GM23338 (cell line): ENCODE measurements around the gene PPP2R3B. TPM values are rescaled to one million over a fixed set of nuclear protein-coding genes. Genes with fewer than 3 reads are reported as not detected.

Experiments used
- ATAC-seq: fragments of 200-7000 bp; cut with Tn5 transposase; 3 replicates; pipeline ENCODE4 v1.9.1; 2020
- DNase-seq: peaks from one replicate; pipeline ENCODE4 v3.0.0-alpha.2; 2015; ENCODE audit warnings: low spot score
- H2AFZ ChIP-seq: fragments of 200-600 bp; sonication (generic); 2 replicates; pipeline ENCODE4 v1.8.0; 2016; ENCODE audit warnings: antibody characterized with exemption, mild to moderate bottlenecking, moderate library complexity
- H3F3A ChIP-seq: fragments of 200-600 bp; sonication (generic); replicated peaks from 2 replicates; pipeline ENCODE4 v1.8.0; 2017; ENCODE audit warnings: antibody characterized with exemption, mixed run types, low read depth
- H3K27ac ChIP-seq: fragments of 200-600 bp; sonication (generic); 2 replicates; pipeline ENCODE4 v1.6.1; 2016; ENCODE audit warnings: low read depth
- H3K27me3 ChIP-seq: fragments of 200-600 bp; sonication (generic); 2 replicates; pipeline ENCODE4 v1.8.0; 2016; ENCODE audit warnings: mild to moderate bottlenecking, mixed run types, moderate library complexity; ENCODE audit not compliant: insufficient read depth
- H3K36me3 ChIP-seq: fragments of 200-600 bp; sonication (generic); 2 replicates; pipeline ENCODE4 v1.8.0; 2016; ENCODE audit warnings: mild to moderate bottlenecking; ENCODE audit not compliant: insufficient read depth
- H3K4me1 ChIP-seq: fragments of 200-600 bp; sonication (generic); 2 replicates; pipeline ENCODE4 v1.8.0; 2016; ENCODE audit warnings: mild to moderate bottlenecking, moderate library complexity; ENCODE audit not compliant: insufficient read depth
- H3K4me2 ChIP-seq: fragments of 200-600 bp; sonication (generic); 2 replicates; pipeline ENCODE4 v1.7.1; 2017; ENCODE audit warnings: mixed run types
- H3K4me3 ChIP-seq: fragments of 200-600 bp; sonication (generic); 2 replicates; pipeline ENCODE4 v1.6.1; 2016; ENCODE audit warnings: mixed run types
- H3K79me2 ChIP-seq: fragments of 200-600 bp; sonication (generic); replicated peaks from 2 replicates; pipeline ENCODE4 v1.8.0; 2017; ENCODE audit warnings: mild to moderate bottlenecking; ENCODE audit not compliant: insufficient read depth
- H3K9me2 ChIP-seq: fragments of 200-600 bp; sonication (generic); 2 replicates; pipeline ENCODE4 v1.8.0; 2017; ENCODE audit not compliant: insufficient read depth
- H4K20me1 ChIP-seq: fragments of 200-600 bp; sonication (generic); replicated peaks from 2 replicates; pipeline ENCODE4 v1.8.0; 2017; ENCODE audit warnings: mild to moderate bottlenecking; ENCODE audit not compliant: insufficient read depth
- H3K27ac Mint-ChIP-seq: 2 replicates; pipeline ENCODE4 v1.8.0; 2020; ENCODE audit warnings: inconsistent platforms, mild to moderate bottlenecking, moderate library complexity, mixed read lengths
- H3K27me3 Mint-ChIP-seq: 3 replicates; pipeline ENCODE4 v1.8.0; 2022; ENCODE audit warnings: low read depth, mild to moderate bottlenecking, moderate library complexity, mixed read lengths, inconsistent platforms; ENCODE audit not compliant: insufficient read depth, poor library complexity
- H3K36me3 Mint-ChIP-seq: 3 replicates; pipeline ENCODE4 v1.8.0; 2021; ENCODE audit warnings: low read depth, mild to moderate bottlenecking, inconsistent platforms, moderate library complexity, mixed read lengths
- H3K4me1 Mint-ChIP-seq: 3 replicates; pipeline ENCODE4 v1.8.0; 2020; ENCODE audit warnings: mild to moderate bottlenecking, inconsistent platforms, mixed read lengths
- H3K4me3 Mint-ChIP-seq: 3 replicates; pipeline ENCODE4 v1.8.0; 2021; ENCODE audit warnings: moderate library complexity, mild to moderate bottlenecking, inconsistent platforms, mixed read lengths
- H3K9me3 Mint-ChIP-seq: 3 replicates; pipeline ENCODE4 v1.8.0; 2020; ENCODE audit warnings: moderate library complexity, mild to moderate bottlenecking, inconsistent platforms, mixed read lengths
- EZH2phosphoT487 ChIP-seq: fragments of 200-600 bp; sonication (generic); IDR thresholded peaks from one replicate; pipeline ENCODE4 v1.8.1; 2018; ENCODE audit warnings: antibody characterized with exemption; ENCODE audit not compliant: unreplicated experiment
- JUNB ChIP-seq: IDR thresholded peaks from one replicate; pipeline ENCODE4 v1.6.1; 2016; ENCODE audit warnings: antibody characterized with exemption; ENCODE audit not compliant: unreplicated experiment
- ZNF331 ChIP-seq: fragments of 250-450 bp; sonication (Bioruptor Pico); IDR thresholded peaks from 2 replicates; pipeline ENCODE4 v1.5.0; 2020; ENCODE audit warnings: low read depth, mild to moderate bottlenecking, moderate library complexity
- ZNF462 ChIP-seq: fragments of 250-450 bp; sonication (Bioruptor Pico); IDR thresholded peaks from 2 replicates; pipeline ENCODE4 v1.5.0; 2020; ENCODE audit warnings: mild to moderate bottlenecking, moderate library complexity
- polyA plus RNA-seq: library from polyadenylated mRNA; unstranded; fragments of >200 nt; fragmentation: Nextera tagmentation; extraction: Ambion mirVana; gene quantifications from 2 replicates; pipeline ENCODE4 v1.2.1, GENCODE V29; 2016
- total RNA-seq: library from RNA; depleted of rRNA; stranded (reverse); fragments of >200 nt; shearing (Covaris generic); gene quantifications from 2 replicates; pipeline ENCODE4 v1.2.3, GENCODE V29; 2014
- TF ChIP-seq, protein P1 (sequence below), 2 experiments: fragments of 200-600 bp in 1 of 2; sonication (generic) in 1 of 2; conservative IDR thresholded peaks; 2 replicates each; pipeline versions ENCODE4 v1.5.1 to v1.6.1; 2016 to 2017; ENCODE audit warnings: antibody characterized with exemption in 2 of 2, low read depth in 2 of 2, mild to moderate bottlenecking in 2 of 2, moderate library complexity in 1 of 2
- TF ChIP-seq, protein P2 (sequence below): IDR thresholded peaks from one replicate; pipeline ENCODE4 v1.6.1; 2018; ENCODE audit warnings: antibody characterized with exemption; ENCODE audit not compliant: unreplicated experiment

Gene PPP2R3B
- total and polyA plus RNA-seq, 2 experiments from 2014 or later, result 50.1 to 104 TPM

DNA sequence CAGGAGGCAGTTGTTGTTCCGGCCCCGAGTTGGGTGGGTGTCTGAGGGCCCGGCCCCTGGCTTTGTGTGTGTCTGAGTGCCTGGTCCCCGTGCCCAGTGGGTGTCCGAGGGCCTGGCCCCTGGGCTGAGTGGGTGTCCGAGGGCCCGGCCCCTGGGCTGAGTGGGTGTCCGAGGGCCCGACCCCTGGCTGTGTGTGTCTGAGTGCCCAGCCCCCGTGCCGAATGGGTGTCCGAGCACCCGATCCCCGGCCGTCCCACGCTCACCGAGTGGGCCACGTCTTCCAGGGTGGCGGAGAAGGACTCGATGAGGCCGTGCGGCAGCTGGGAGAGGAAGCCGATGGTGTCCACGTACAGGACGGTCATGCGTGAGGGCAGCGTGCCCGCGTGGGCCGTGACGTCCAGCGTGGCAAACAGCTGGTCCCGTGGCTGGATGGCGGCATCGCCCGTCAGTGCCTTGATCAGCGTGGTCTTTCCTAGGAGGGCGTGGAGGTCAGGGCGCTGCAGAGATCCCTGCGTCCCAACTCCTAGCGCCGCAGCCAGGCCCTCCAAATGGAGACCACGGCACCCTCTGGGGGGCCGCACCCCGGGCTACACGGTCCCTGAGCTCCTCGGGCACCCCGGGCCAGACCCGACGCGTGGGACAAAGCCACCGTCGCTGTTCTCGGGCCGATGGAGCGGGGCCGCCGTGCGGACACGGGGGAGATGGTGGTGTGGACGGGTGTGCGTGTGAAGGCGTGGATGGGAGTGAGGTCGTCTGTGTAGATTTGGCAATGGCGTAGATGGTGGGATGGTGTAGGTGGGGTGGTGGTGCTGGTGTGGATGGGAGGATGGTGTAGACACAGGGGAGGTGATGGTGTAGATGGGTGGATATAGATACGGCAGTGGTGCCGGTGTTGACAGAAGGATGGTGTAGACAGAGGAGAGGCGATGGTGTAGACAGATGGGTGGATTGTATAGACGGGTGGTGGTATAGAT is 75.3 kb downstream of the PPP2R3B start:
- Histone ChIP-seq H3K27ac (no peak overlapping the region), H3K4me2 (no peak overlapping the region), H3K4me1 (no peaks in the 10 kb centered on the region), H3K79me2 (0 out of 2 replicates have a peak, but pooled peaks cover 4% of the 10 kb centered on the region), H2AFZ (no peak overlapping the region), H3K4me3 (no peak overlapping the region), H3K9me2 (no peaks in the 10 kb centered on the region), H3K36me3 (peaks cover 18% of the 10 kb centered on the region), H4K20me1 (peaks cover 7% of the 10 kb centered on the region), H3K27me3 (no peaks in the 10 kb centered on the region), H3F3A (peaks cover 18% of the 10 kb centered on the region)
- TF ChIP-seq EZH2phosphoT487, result no peak
- TF ChIP-seq ZNF331, result no peak
- no peak for TF ChIP-seq JUNB
- no peak for TF ChIP-seq ZNF462 (CRISPR knock-in tag)
- TF ChIP-seq, protein P1, sequence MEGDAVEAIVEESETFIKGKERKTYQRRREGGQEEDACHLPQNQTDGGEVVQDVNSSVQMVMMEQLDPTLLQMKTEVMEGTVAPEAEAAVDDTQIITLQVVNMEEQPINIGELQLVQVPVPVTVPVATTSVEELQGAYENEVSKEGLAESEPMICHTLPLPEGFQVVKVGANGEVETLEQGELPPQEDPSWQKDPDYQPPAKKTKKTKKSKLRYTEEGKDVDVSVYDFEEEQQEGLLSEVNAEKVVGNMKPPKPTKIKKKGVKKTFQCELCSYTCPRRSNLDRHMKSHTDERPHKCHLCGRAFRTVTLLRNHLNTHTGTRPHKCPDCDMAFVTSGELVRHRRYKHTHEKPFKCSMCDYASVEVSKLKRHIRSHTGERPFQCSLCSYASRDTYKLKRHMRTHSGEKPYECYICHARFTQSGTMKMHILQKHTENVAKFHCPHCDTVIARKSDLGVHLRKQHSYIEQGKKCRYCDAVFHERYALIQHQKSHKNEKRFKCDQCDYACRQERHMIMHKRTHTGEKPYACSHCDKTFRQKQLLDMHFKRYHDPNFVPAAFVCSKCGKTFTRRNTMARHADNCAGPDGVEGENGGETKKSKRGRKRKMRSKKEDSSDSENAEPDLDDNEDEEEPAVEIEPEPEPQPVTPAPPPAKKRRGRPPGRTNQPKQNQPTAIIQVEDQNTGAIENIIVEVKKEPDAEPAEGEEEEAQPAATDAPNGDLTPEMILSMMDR (conservative IDR thresholded peaks at IDR 0.05; ENCODE audit: low read depth in 2 of 2), result no peak
- TF ChIP-seq, protein P2, sequence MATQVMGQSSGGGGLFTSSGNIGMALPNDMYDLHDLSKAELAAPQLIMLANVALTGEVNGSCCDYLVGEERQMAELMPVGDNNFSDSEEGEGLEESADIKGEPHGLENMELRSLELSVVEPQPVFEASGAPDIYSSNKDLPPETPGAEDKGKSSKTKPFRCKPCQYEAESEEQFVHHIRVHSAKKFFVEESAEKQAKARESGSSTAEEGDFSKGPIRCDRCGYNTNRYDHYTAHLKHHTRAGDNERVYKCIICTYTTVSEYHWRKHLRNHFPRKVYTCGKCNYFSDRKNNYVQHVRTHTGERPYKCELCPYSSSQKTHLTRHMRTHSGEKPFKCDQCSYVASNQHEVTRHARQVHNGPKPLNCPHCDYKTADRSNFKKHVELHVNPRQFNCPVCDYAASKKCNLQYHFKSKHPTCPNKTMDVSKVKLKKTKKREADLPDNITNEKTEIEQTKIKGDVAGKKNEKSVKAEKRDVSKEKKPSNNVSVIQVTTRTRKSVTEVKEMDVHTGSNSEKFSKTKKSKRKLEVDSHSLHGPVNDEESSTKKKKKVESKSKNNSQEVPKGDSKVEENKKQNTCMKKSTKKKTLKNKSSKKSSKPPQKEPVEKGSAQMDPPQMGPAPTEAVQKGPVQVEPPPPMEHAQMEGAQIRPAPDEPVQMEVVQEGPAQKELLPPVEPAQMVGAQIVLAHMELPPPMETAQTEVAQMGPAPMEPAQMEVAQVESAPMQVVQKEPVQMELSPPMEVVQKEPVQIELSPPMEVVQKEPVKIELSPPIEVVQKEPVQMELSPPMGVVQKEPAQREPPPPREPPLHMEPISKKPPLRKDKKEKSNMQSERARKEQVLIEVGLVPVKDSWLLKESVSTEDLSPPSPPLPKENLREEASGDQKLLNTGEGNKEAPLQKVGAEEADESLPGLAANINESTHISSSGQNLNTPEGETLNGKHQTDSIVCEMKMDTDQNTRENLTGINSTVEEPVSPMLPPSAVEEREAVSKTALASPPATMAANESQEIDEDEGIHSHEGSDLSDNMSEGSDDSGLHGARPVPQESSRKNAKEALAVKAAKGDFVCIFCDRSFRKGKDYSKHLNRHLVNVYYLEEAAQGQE, result no peak
- DNase-seq (no peak), ATAC-seq (no peak)
- Mint-ChIP-seq H3K27ac (no peak overlapping the region), H3K4me1 (no peaks in the 10 kb centered on the region; the same call in 2 of the 3 replicates), H3K9me3 (peaks cover 5% of the 10 kb centered on the region; the same call in 1 of the 3 replicates), H3K36me3 (peaks cover 63% of the 10 kb centered on the region), H3K4me3 (no peak overlapping the region), H3K27me3 (peaks cover 17% of the 10 kb centered on the region)
